ENCODE data around the gene RSU1.
"Not testable (repeated sequence)": the region's sequence is repeated elsewhere in the genome, so short reads cannot be mapped to it uniquely, and the experiment has no call there.

RSU1 gene

GRCh38 chr10:16770141-16770540, 47.1 kb downstream of the RSU1 start:
- H3K4me1 ChIP-seq (ENCODE audit: control insufficient read depth, insufficient read depth, low read length): no peaks in the 10 kb centered on the region
- no peaks in the 10 kb centered on the region for H3K27me3 ChIP-seq (ENCODE audit: control insufficient read depth, insufficient read depth, low read length, poor library complexity, severe bottlenecking)
- no peak overlapping the region for H3K4me3 ChIP-seq (ENCODE audit: insufficient read depth, low read depth, low read length)
- no peaks in the 10 kb centered on the region for H3K36me3 ChIP-seq (ENCODE audit: control insufficient read depth, insufficient read depth, low read length)
- WGBS, 2 experiments: 93 to 94% methylated on average over 8 of the region's 8 CpGs
- no peaks in the 10 kb centered on the region for H3K9me3 ChIP-seq (ENCODE audit: control insufficient read depth, low read length)
- no peak overlapping the region for H3K27ac ChIP-seq (ENCODE audit: insufficient read depth, low read depth, low read length, poor library complexity, severe bottlenecking)

DNA sequence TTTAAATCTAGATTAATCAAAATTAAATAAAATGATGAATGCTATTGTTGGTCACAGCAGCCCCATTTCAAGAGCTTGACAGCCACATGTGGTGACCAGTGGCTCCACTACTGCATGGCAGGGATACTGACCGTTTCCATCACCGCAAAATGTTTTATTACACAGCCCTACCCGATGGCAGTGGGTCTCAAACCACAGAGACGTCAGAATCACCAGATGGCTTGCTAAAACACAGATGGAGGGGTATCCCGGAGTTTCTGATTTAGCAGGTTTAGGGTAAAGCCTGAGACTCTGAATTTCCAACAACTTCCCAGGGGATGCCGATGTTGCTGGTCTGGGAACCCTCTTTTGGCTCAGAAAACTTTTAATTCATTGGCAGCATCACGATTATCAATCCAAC, 47.9 kb downstream of the RSU1 start:
- 91 to 94% methylated on average over 7 of the region's 7 CpGs for WGBS, 2 experiments
- no peaks in the 10 kb centered on the region for H3K27me3 ChIP-seq (ENCODE audit: control insufficient read depth, insufficient read depth, low read length, poor library complexity, severe bottlenecking)
- no peak overlapping the region for H3K27ac ChIP-seq (ENCODE audit: insufficient read depth, low read depth, low read length, poor library complexity, severe bottlenecking)
- H3K9me3 ChIP-seq (ENCODE audit: control insufficient read depth, low read length): no peaks in the 10 kb centered on the region
- no peak overlapping the region for H3K4me3 ChIP-seq (ENCODE audit: insufficient read depth, low read depth, low read length)
- H3K4me1 ChIP-seq (ENCODE audit: control insufficient read depth, insufficient read depth, low read length): no peaks in the 10 kb centered on the region
- H3K36me3 ChIP-seq (ENCODE audit: control insufficient read depth, insufficient read depth, low read length): no peaks in the 10 kb centered on the region

DNA sequence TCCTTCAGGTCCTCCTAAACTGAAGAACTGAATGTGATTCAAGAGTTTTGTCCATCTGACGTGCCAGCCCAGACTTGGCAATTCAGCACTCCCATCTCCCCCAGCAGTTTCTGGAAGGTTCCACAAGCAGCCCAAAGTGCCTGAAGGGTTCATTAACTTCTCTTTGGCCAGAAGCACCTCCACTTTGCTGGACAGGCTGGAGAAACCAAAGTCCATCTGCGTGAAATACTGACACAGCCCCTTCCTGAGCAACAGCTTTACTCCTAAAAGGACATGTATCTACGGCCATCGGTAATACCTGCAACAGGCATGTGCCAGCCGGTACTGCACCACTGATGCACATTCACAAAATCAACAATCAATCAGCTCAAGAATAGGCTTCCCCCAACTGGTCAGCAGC, 48.5 kb downstream of the RSU1 start:
- 92% methylated on average over 5 of the region's 5 CpGs for WGBS, 2 experiments
- Histone ChIP-seq H3K36me3 (ENCODE audit: control insufficient read depth, insufficient read depth, low read length) (no peaks in the 10 kb centered on the region), H3K4me1 (ENCODE audit: control insufficient read depth, insufficient read depth, low read length) (no peaks in the 10 kb centered on the region), H3K9me3 (ENCODE audit: control insufficient read depth, low read length) (no peaks in the 10 kb centered on the region), H3K27ac (ENCODE audit: insufficient read depth, low read depth, low read length, poor library complexity, severe bottlenecking) (no peak overlapping the region), H3K4me3 (ENCODE audit: insufficient read depth, low read depth, low read length) (no peak overlapping the region), H3K27me3 (ENCODE audit: control insufficient read depth, insufficient read depth, low read length, poor library complexity, severe bottlenecking) (no peaks in the 10 kb centered on the region)

DNA sequence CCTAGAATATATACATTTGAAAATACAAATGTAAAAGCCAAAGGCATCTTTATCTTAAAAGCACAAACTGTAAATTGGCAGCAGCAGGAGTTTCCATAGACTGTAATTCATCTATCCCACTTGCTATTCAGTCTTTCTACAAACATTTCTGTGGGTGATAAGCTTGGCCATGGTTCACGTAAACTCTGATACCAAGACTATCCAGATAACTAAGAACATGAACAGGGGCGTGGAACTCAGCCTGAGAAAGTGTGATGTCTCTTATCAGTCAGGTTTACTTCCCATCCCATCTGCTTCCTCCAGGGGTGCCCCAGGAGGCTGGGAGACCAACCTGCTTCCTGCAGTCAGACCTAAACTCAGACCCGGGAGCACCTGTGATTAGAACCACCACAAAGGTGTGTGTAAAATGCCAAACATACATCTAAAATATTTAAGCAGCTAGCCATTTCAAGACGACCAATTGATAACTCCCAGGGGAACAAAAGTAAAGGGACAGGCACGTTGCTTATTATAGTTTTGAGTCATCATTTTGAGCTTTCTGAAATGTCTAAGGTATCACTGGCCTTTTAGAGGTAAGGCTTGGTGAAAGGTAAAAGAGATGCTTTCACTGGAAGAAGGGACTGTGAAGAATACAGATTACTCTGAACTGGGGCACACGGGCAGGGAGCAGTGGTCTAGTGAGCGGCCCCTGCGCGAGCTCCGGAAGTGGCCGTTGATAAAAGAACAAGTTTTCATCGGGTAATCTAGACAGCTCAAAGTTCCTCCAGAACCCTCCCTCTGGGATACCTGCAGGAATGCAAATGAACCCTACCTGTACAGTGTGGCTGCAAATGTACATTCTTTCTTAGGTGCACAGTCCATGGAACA, 51.5 kb downstream of the RSU1 start:
- Histone ChIP-seq H3K27me3 (ENCODE audit: control insufficient read depth, insufficient read depth, low read length, poor library complexity, severe bottlenecking) (no peaks in the 10 kb centered on the region), H3K4me1 (ENCODE audit: control insufficient read depth, insufficient read depth, low read length) (no peaks in the 10 kb centered on the region), H3K36me3 (ENCODE audit: control insufficient read depth, insufficient read depth, low read length) (no peaks in the 10 kb centered on the region), H3K9me3 (ENCODE audit: control insufficient read depth, low read length) (no peaks in the 10 kb centered on the region), H3K27ac (ENCODE audit: insufficient read depth, low read depth, low read length, poor library complexity, severe bottlenecking) (no peak overlapping the region), H3K4me3 (ENCODE audit: insufficient read depth, low read depth, low read length) (no peak overlapping the region)
- 93 to 94% methylated on average over 12 of the region's 12 CpGs for WGBS, 2 experiments

DNA sequence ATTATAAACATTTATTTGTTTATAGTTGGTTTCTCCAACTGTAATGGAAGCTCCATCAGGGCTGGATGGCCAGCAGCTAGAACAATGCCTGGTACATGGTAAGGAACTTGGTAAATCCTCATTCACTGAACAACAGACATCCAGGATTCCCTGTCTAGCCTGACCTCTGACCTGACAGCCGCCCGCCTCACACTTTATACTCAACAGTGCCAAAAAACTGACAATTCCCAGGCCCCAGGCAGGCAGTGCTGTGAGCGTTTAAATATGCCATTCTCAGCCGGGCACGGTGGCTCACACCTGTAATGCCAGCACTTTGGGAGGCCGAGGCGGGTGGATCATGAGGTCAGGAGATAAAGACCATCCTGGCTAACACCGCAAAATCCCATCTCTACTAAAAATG, 55.9 kb downstream of the RSU1 start:
- H3K36me3 ChIP-seq (ENCODE audit: control insufficient read depth, insufficient read depth, low read length): no peaks in the 10 kb centered on the region
- WGBS, 2 experiments: 88 to 91% methylated on average over 8 of the region's 8 CpGs
- H3K9me3 ChIP-seq (ENCODE audit: control insufficient read depth, low read length): no peaks in the 10 kb centered on the region
- H3K4me3 ChIP-seq (ENCODE audit: insufficient read depth, low read depth, low read length): no peak overlapping the region
- no peaks in the 10 kb centered on the region for H3K4me1 ChIP-seq (ENCODE audit: control insufficient read depth, insufficient read depth, low read length)
- H3K27ac ChIP-seq (ENCODE audit: insufficient read depth, low read depth, low read length, poor library complexity, severe bottlenecking): no peak overlapping the region
- H3K27me3 ChIP-seq (ENCODE audit: control insufficient read depth, insufficient read depth, low read length, poor library complexity, severe bottlenecking): no peaks in the 10 kb centered on the region

- no peaks in the 10 kb centered on the region for H3K9me3 ChIP-seq (ENCODE audit: control insufficient read depth, low read length)
- H3K27ac ChIP-seq (ENCODE audit: insufficient read depth, low read depth, low read length, poor library complexity, severe bottlenecking): no peak overlapping the region
- no peak overlapping the region for H3K4me3 ChIP-seq (ENCODE audit: insufficient read depth, low read depth, low read length)
- H3K36me3 ChIP-seq (ENCODE audit: control insufficient read depth, insufficient read depth, low read length): no peaks in the 10 kb centered on the region
- 94 to 96% methylated on average over 9 of the region's 12 CpGs for WGBS, 2 experiments
- H3K4me1 ChIP-seq (ENCODE audit: control insufficient read depth, insufficient read depth, low read length): no peaks in the 10 kb centered on the region
- no peaks in the 10 kb centered on the region for H3K27me3 ChIP-seq (ENCODE audit: control insufficient read depth, insufficient read depth, low read length, poor library complexity, severe bottlenecking)
Measured at GRCh38 chr10:16756561-16757221, 60.5 kb downstream of the RSU1 start.

DNA sequence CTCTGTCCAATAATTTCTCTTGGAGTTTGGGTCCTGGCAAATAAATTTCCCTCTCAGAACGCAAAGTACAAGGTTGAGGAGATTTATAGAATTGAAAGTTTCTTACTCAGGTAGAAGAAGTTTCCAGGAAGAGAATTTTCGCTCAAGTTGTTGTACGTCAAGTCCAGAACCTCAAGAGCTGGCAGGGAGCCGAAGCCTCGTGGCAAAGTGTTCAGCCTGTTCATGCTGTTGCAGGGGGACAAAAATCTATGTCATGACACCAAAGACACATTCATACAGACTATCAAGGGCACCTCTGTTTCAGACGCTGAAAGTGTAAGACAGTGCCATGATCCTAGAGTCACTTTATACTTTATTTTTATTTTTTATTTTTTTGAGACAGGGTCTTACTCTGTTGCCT, 62.5 kb downstream of the RSU1 start:
- H3K4me1 ChIP-seq (ENCODE audit: control insufficient read depth, insufficient read depth, low read length): no peaks in the 10 kb centered on the region
- no peak overlapping the region for H3K27ac ChIP-seq (ENCODE audit: insufficient read depth, low read depth, low read length, poor library complexity, severe bottlenecking)
- 89 to 95% methylated on average over 6 of the region's 6 CpGs for WGBS, 2 experiments
- no peak overlapping the region for H3K4me3 ChIP-seq (ENCODE audit: insufficient read depth, low read depth, low read length)
- no peaks in the 10 kb centered on the region for H3K27me3 ChIP-seq (ENCODE audit: control insufficient read depth, insufficient read depth, low read length, poor library complexity, severe bottlenecking)
- H3K36me3 ChIP-seq (ENCODE audit: control insufficient read depth, insufficient read depth, low read length): no peaks in the 10 kb centered on the region
- H3K9me3 ChIP-seq (ENCODE audit: control insufficient read depth, low read length): no peaks in the 10 kb centered on the region

GRCh38 chr10:16752849-16753248, 64.4 kb downstream of the RSU1 start:
- H3K27ac ChIP-seq (ENCODE audit: insufficient read depth, low read depth, low read length, poor library complexity, severe bottlenecking); H3K36me3 ChIP-seq (ENCODE audit: control insufficient read depth, insufficient read depth, low read length); H3K4me3 ChIP-seq (ENCODE audit: insufficient read depth, low read depth, low read length); H3K9me3 ChIP-seq (ENCODE audit: control insufficient read depth, low read length); H3K4me1 ChIP-seq (ENCODE audit: control insufficient read depth, insufficient read depth, low read length); H3K27me3 ChIP-seq (ENCODE audit: control insufficient read depth, insufficient read depth, low read length, poor library complexity, severe bottlenecking): not testable (repeated sequence)
- 92 to 95% methylated on average over 6 of the region's 6 CpGs for WGBS, 2 experiments

GRCh38 chr10:16752099-16752498, 65.1 kb downstream of the RSU1 start:
- H3K9me3 ChIP-seq (ENCODE audit: control insufficient read depth, low read length): no peaks in the 10 kb centered on the region
- WGBS, 2 experiments: 93 to 94% methylated on average over 4 of the region's 4 CpGs
- H3K4me1 ChIP-seq (ENCODE audit: control insufficient read depth, insufficient read depth, low read length): no peaks in the 10 kb centered on the region
- no peak overlapping the region for H3K27ac ChIP-seq (ENCODE audit: insufficient read depth, low read depth, low read length, poor library complexity, severe bottlenecking)
- H3K27me3 ChIP-seq (ENCODE audit: control insufficient read depth, insufficient read depth, low read length, poor library complexity, severe bottlenecking): no peaks in the 10 kb centered on the region
- H3K4me3 ChIP-seq (ENCODE audit: insufficient read depth, low read depth, low read length): no peak overlapping the region
- H3K36me3 ChIP-seq (ENCODE audit: control insufficient read depth, insufficient read depth, low read length): no peaks in the 10 kb centered on the region

DNA sequence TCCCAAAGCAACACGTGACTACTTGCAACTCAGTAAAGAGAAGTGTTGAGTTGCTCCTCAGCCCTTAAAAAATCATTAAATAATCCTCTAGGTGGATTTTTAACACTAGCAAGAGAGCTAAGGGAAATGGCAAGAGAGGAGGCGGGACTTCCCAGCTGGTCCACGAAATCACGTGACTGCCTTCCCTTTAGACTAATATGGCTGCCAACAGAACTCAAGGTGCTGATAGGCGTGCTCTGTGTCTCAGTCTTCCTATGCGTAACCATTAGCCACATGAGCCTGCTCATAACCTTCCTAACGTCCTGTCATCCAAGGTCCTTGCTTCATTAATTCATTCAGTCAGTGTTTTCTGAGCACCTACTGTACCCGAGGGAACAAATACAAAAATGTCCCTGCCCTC, 66.0 kb downstream of the RSU1 start:
- no peaks in the 10 kb centered on the region for H3K9me3 ChIP-seq (ENCODE audit: control insufficient read depth, low read length)
- 92 to 97% methylated on average over 8 of the region's 8 CpGs for WGBS, 2 experiments
- no peak overlapping the region for H3K27ac ChIP-seq (ENCODE audit: insufficient read depth, low read depth, low read length, poor library complexity, severe bottlenecking)
- H3K36me3 ChIP-seq (ENCODE audit: control insufficient read depth, insufficient read depth, low read length): no peaks in the 10 kb centered on the region
- H3K27me3 ChIP-seq (ENCODE audit: control insufficient read depth, insufficient read depth, low read length, poor library complexity, severe bottlenecking): no peaks in the 10 kb centered on the region
- H3K4me1 ChIP-seq (ENCODE audit: control insufficient read depth, insufficient read depth, low read length): no peaks in the 10 kb centered on the region
- no peak overlapping the region for H3K4me3 ChIP-seq (ENCODE audit: insufficient read depth, low read depth, low read length)

Measured in ectodermal cell (in vitro differentiated cells).